T-cell (primary cell): Measurements from ENCODE around the gene NRL. TPM values are rescaled to one million over a fixed set of nuclear protein-coding genes. Genes with fewer than 3 reads are reported as not detected.
A peak's percentile ranks its signal among the peaks of the same experiment; 100 is the strongest.

Experiments used
- ATAC-seq, 4 experiments: fragments of 200-7000 bp in 3 of 4; fragments of 150-1000 bp in 1 of 4; cut with Tn5 transposase; replicated peaks in 1 of 4; 1 replicate in 3 of 4; 2 replicates in 1 of 4; pipeline ENCODE4 v1.10.0; 2021; ENCODE audit warnings: moderate library complexity in 3 of 4, mild to moderate bottlenecking in 2 of 4, moderate number of reproducible peaks in 1 of 4
- CTCF ChIA-PET, 2 donors: fragments of 300-600 bp; sonication (Branson Sonifier 250); formaldehyde crosslinking; loops; one replicate each; lab custom pipeline; 2022; ENCODE audit warnings: antibody characterized with exemption in 2 of 2; lab: Charles Lee
- POLR2A ChIA-PET, 2 donors: fragments of 300-600 bp; sonication (Branson Sonifier 250); formaldehyde crosslinking; loops; one replicate each; lab custom pipeline; 2022; ENCODE audit warnings: antibody characterized with exemption in 2 of 2; lab: Charles Lee
- DNase-seq, 35 experiments: peaks; one replicate each; pipeline versions ENCODE4 v3.0.0 to v3.0.0-alpha.2; 2013 to 2023
- H3K27ac ChIP-seq: one replicate; pipeline ENCODE4 v1.5.1; 2013; ENCODE audit warnings: low read length
- H3K27me3 ChIP-seq, 2 experiments: replicated peaks in 1 of 2; 1 replicate in 1 of 2; 2 replicates in 1 of 2; pipeline versions ENCODE4 v1.6.1 to v1.7.0; 2013; ENCODE audit warnings: low read length in 1 of 2, mixed read lengths in 1 of 2; ENCODE audit not compliant: control insufficient read depth in 2 of 2, insufficient read depth in 2 of 2; ENCODE audit errors: extremely low read depth in 1 of 2
- H3K36me3 ChIP-seq, 2 donors: 1 replicate in 1 of 2; 2 replicates in 1 of 2; pipeline versions ENCODE4 v1.6.1 to v1.7.0; 2013; ENCODE audit warnings: low read length in 1 of 2; ENCODE audit not compliant: control insufficient read depth in 2 of 2, insufficient read depth in 1 of 2; ENCODE audit errors: extremely low read depth in 1 of 2
- H3K4me1 ChIP-seq, 2 experiments: 1 replicate in 1 of 2; 2 replicates in 1 of 2; pipeline versions ENCODE4 v1.6.1 to v1.7.0; 2013; ENCODE audit warnings: low read length in 2 of 2, mixed read lengths in 1 of 2; ENCODE audit not compliant: insufficient read depth in 2 of 2, control insufficient read depth in 1 of 2; ENCODE audit errors: extremely low read depth in 1 of 2
- H3K4me3 ChIP-seq, 2 donors: 1 replicate in 1 of 2; 2 replicates in 1 of 2; pipeline versions ENCODE4 v1.5.1 to v1.7.0; 2013; ENCODE audit warnings: mild to moderate bottlenecking in 2 of 2, low read length in 1 of 2, moderate library complexity in 1 of 2; ENCODE audit not compliant: control insufficient read depth in 1 of 2; ENCODE audit errors: extremely low read depth in 1 of 2
- H3K9me3 ChIP-seq: 2 replicates; pipeline ENCODE4 v1.7.0; 2013
- H3K27ac Mint-ChIP-seq, 2 donors: one replicate each; pipeline ENCODE4 v1.8.0; 2020 to 2021; ENCODE audit warnings: mild to moderate bottlenecking in 2 of 2, mixed read lengths in 2 of 2
- H3K27me3 Mint-ChIP-seq, 2 donors: one replicate each; pipeline ENCODE4 v1.8.0; 2021 to 2022; ENCODE audit warnings: mixed read lengths in 2 of 2
- H3K36me3 Mint-ChIP-seq: one replicate; pipeline ENCODE4 v1.8.0; 2021; ENCODE audit warnings: mixed read lengths
- H3K4me1 Mint-ChIP-seq, 3 donors: one replicate each; pipeline ENCODE4 v1.8.0; 2020 to 2022; ENCODE audit warnings: mixed read lengths in 3 of 3, mild to moderate bottlenecking in 1 of 3
- H3K4me3 Mint-ChIP-seq, 3 donors: one replicate each; pipeline ENCODE4 v1.8.0; 2020 to 2022; ENCODE audit warnings: mild to moderate bottlenecking in 3 of 3, mixed read lengths in 3 of 3, moderate library complexity in 3 of 3
- H3K9me3 Mint-ChIP-seq, 3 donors: one replicate each; pipeline ENCODE4 v1.8.0; 2020 to 2022; ENCODE audit warnings: mixed read lengths in 3 of 3
- WGBS: methylation state at CpG from one replicate; pipeline ENCODE4 v1.1.5; 2013; ENCODE audit warnings: missing lambda C conversion rate; ENCODE audit not compliant: insufficient coverage; 5-methylcytosine and 5-hydroxymethylcytosine counted together
- total RNA-seq, 35 experiments: library from RNA in 6 of 35; stranded (reverse) in 6 of 35; fragments of 120-200 nt in 1 of 35; gene quantifications; one replicate each; pipeline versions ENCODE4 v1.2.1 to v1.2.4 and lab custom pipeline; 2013 to 2026

Gene NRL
- total RNA-seq, 5 donors from 2014 or later (not counting 1 experiment from before 2014, with no cell fraction given): 1.9 to 3.7 (median 3.4) TPM

GRCh38 chr14:24159777-24160498 is 45.2 kb upstream of the NRL start:
- WGBS: 98% methylated on average over 9 of the region's 11 CpGs
- Mint-ChIP-seq H3K9me3 (no peaks in the 10 kb centered on the region), H3K4me1 (peaks cover 43 to 48% (median 45%) of the 10 kb centered on the region in 3 donors), H3K27ac (peak overlapping the region; percentile 98 to 99), H3K27me3 (no peaks in the 10 kb centered on the region), H3K4me3 (peak overlapping the region in 1 of 3 donors; percentile 37), H3K36me3 (peaks cover 52% of the 10 kb centered on the region)
- DNase-seq: no peak
- H3K27ac ChIP-seq: peak overlapping the region; percentile 89
- no peak overlapping the region for H3K4me3 ChIP-seq
- POLR2A ChIA-PET: interaction anchor here (0.6 to 1.0 kb wide), 4 partner anchors 11 to 44 kb away, joined by 3 to 4 read pairs (median 3); no protein-coding TSS in a partner anchor
- CTCF ChIA-PET: interaction anchor here (0.9 to 1.9 kb wide), 9 partner anchors 8 to 69 kb away, joined by 3 to 30 read pairs (median 5); partner anchors contain the start of genes DCAF11 (in 2 of the 2), NRL (in 2 of the 2), RNF31 (in 2 of the 2) and PSME2 (in 1 of the 2)
- H3K27me3 ChIP-seq: no peaks in the 10 kb centered on the region
- H3K36me3 ChIP-seq: peaks cover 33 to 66% of the 10 kb centered on the region in 2 donors
- H3K4me1 ChIP-seq: peaks cover 8 to 49% of the 10 kb centered on the region in 2 experiments
- ATAC-seq: no peak
- H3K9me3 ChIP-seq: no peaks in the 10 kb centered on the region

GRCh38 chr14:24157331-24157730 is 42.6 kb upstream of the NRL start:
- no peak for DNase-seq
- Mint-ChIP-seq H3K9me3 (no peaks in the 10 kb centered on the region), H3K4me3 (no peak overlapping the region), H3K4me1 (peaks cover 17 to 25% (median 23%) of the 10 kb centered on the region in 3 donors), H3K36me3 (peaks cover 41% of the 10 kb centered on the region), H3K27me3 (no peaks in the 10 kb centered on the region), H3K27ac (peak overlapping the region; percentile 52 to 76)
- H3K9me3 ChIP-seq: no peaks in the 10 kb centered on the region
- ChIA-PET POLR2A (no interaction called here), CTCF (no interaction called here)
- H3K4me3 ChIP-seq: no peak overlapping the region
- H3K27me3 ChIP-seq: no peaks in the 10 kb centered on the region
- no peak overlapping the region for H3K27ac ChIP-seq
- H3K4me1 ChIP-seq: peaks cover 4 to 23% of the 10 kb centered on the region in 2 experiments
- peaks cover 25 to 55% of the 10 kb centered on the region in 2 donors for H3K36me3 ChIP-seq
- no peak for ATAC-seq
- WGBS: 95% methylated on average over 9 of the region's 12 CpGs

DNA sequence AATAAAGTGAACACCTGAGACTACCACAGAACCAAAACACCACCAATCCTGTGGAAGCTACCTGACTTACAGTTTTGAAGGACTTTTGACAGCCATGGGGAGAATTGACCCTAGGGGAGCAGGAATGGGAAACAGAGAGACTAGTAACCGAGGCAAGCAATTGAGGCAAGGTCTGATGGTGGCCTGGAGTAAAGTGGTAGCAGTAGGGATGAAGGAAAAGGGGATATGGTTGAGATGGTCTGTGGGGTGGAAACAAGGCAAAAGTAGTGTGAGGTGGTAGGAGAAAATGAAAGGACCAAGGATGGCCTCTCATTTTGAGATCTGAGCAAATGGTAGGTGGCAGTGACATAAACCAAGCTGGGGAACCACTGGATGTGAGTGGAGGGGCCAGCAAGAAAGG is 42.1 kb upstream of the NRL start:
- Mint-ChIP-seq H3K9me3 (no peaks in the 10 kb centered on the region), H3K27ac (peak overlapping the region; percentile 29 to 76), H3K36me3 (peaks cover 39% of the 10 kb centered on the region), H3K4me1 (peaks cover 13 to 23% (median 21%) of the 10 kb centered on the region in 3 donors), H3K27me3 (no peaks in the 10 kb centered on the region), H3K4me3 (no peak overlapping the region)
- ChIA-PET CTCF (no interaction called here), POLR2A (no interaction called here)
- ATAC-seq (no peak), DNase-seq (no peak)
- Histone ChIP-seq H3K27ac (no peak overlapping the region), H3K9me3 (no peaks in the 10 kb centered on the region), H3K4me3 (no peak overlapping the region), H3K4me1 (peaks cover 4 to 18% of the 10 kb centered on the region in 2 experiments), H3K27me3 (no peaks in the 10 kb centered on the region), H3K36me3 (peaks cover 25 to 60% of the 10 kb centered on the region in 2 donors)
- 100% methylated on average over 1 of the region's 1 CpG for WGBS

- DNase-seq (no peak), ATAC-seq (no peak)
- Histone ChIP-seq H3K4me3 (no peak overlapping the region), H3K4me1 (peaks cover 0 to 16% of the 10 kb centered on the region in 2 experiments), H3K36me3 (peaks cover 36 to 71% of the 10 kb centered on the region in 2 donors), H3K9me3 (no peaks in the 10 kb centered on the region), H3K27me3 (no peaks in the 10 kb centered on the region), H3K27ac (no peak overlapping the region)
- peaks cover 5 to 16% (median 15%) of the 10 kb centered on the region in 3 donors for H3K4me1 Mint-ChIP-seq
- 97% methylated on average over 8 of the region's 10 CpGs for WGBS
- peak overlapping the region in 1 of 2 donors; percentile 80 for H3K27ac Mint-ChIP-seq
- H3K4me3 Mint-ChIP-seq: no peak overlapping the region
- CTCF ChIA-PET: interaction anchor here in 1 of 2 donors (1.2 kb wide), 2 partner anchors 8 to 91 kb away, joined by 3 read pairs; no protein-coding TSS in a partner anchor
- H3K36me3 Mint-ChIP-seq: peaks cover 44% of the 10 kb centered on the region
- H3K27me3 Mint-ChIP-seq: no peaks in the 10 kb centered on the region
- H3K9me3 Mint-ChIP-seq: no peaks in the 10 kb centered on the region
- POLR2A ChIA-PET: no interaction called here
Measured at GRCh38 chr14:24155100-24155499, 40.4 kb upstream of the NRL start.

DNA sequence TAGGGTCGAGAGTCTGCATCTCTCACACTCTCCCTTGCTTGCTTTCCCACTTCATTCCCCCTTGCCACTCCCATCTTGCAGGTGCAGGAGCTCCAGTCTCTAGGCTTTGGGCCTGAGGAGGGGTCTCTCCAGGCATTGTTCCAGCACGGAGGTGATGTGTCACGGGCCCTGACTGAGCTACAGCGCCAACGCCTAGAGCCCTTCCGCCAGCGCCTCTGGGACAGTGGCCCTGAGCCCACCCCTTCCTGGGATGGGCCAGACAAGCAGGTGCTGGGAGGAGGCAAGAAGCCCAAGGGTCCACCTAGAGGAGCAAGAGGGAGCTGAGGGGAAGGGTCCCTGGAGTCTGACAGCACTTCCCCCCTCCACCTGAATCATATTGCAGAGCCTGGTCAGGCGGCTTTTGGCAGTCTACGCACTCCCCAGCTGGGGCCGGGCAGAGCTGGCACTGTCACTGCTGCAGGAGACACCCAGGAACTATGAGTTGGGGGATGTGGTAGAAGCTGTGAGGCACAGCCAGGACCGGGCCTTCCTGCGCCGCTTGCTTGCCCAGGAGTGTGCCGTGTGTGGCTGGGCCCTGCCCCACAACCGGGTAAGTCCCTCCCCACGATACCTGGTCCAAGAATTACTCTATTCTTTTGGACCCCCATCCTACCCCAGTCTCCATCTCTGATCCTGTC is 36.8 kb upstream of the NRL start:
- H3K27me3 ChIP-seq: no peaks in the 10 kb centered on the region
- no peaks in the 10 kb centered on the region for H3K27me3 Mint-ChIP-seq
- H3K4me3 ChIP-seq: no peak overlapping the region
- peaks cover 22 to 64% of the 10 kb centered on the region in 2 donors for H3K36me3 ChIP-seq
- ChIA-PET POLR2A (interaction anchor here in 1 of 2 donors (0.6 kb wide), 1 partner anchor 38 kb away, joined by 3 read pairs; no protein-coding TSS in a partner anchor), CTCF (interaction anchor here (0.8 to 0.9 kb wide), 2 partner anchors 9 to 43 kb away, joined by 3 read pairs; no protein-coding TSS in a partner anchor)
- peaks cover 26 to 33% (median 31%) of the 10 kb centered on the region in 3 donors for H3K4me1 Mint-ChIP-seq
- no peak overlapping the region for H3K4me3 Mint-ChIP-seq
- peaks cover 39% of the 10 kb centered on the region for H3K36me3 Mint-ChIP-seq
- 100% methylated on average over 6 of the region's 16 CpGs for WGBS
- no peaks in the 10 kb centered on the region for H3K9me3 Mint-ChIP-seq
- no peaks in the 10 kb centered on the region for H3K9me3 ChIP-seq
- peak overlapping the region in 1 of 2 donors; percentile 39 for H3K27ac Mint-ChIP-seq
- H3K4me1 ChIP-seq: peaks cover 8 to 35% of the 10 kb centered on the region in 2 experiments
- ATAC-seq (no peak), DNase-seq (no peak)
- no peak overlapping the region for H3K27ac ChIP-seq

GRCh38 chr14:24150993-24151392 is 36.2 kb upstream of the NRL start:
- no peak overlapping the region for H3K4me3 ChIP-seq

More at GRCh38 chr14:24150993-24151392, 36.2 kb upstream of the NRL start:
- 100% methylated on average over 5 of the region's 9 CpGs for WGBS
- peaks cover 31 to 37% (median 35%) of the 10 kb centered on the region in 3 donors for H3K4me1 Mint-ChIP-seq
- CTCF ChIA-PET: interaction anchor here (0.8 to 0.9 kb wide), 2 partner anchors 9 to 43 kb away, joined by 3 read pairs; no protein-coding TSS in a partner anchor
- peaks cover 39% of the 10 kb centered on the region for H3K36me3 Mint-ChIP-seq
- POLR2A ChIA-PET: no interaction called here
- H3K9me3 ChIP-seq: no peaks in the 10 kb centered on the region
- no peak overlapping the region for H3K27ac ChIP-seq
- peaks cover 22 to 60% of the 10 kb centered on the region in 2 donors for H3K36me3 ChIP-seq
- DNase-seq (no peak), ATAC-seq (no peak)
- H3K4me1 ChIP-seq: peaks cover 8 to 37% of the 10 kb centered on the region in 2 experiments
- no peaks in the 10 kb centered on the region for H3K27me3 ChIP-seq
- no peaks in the 10 kb centered on the region for H3K9me3 Mint-ChIP-seq
- H3K4me3 Mint-ChIP-seq: no peak overlapping the region
- H3K27ac Mint-ChIP-seq: peak overlapping the region in 1 of 2 donors; percentile 39
- no peaks in the 10 kb centered on the region for H3K27me3 Mint-ChIP-seq
